OCI-LY1 (cell line): ENCODE data around the gene OR8G1.

Experiments used
- EZH2 ChIP-seq: fragments of 200-600 bp; sonication (generic), shearing (Covaris generic); IDR thresholded peaks from 2 replicates; pipeline ENCODE4 v1.8.0; 2017; ENCODE audit warnings: borderline replicate concordance, mixed run types, mild to moderate bottlenecking, antibody characterized with exemption, low read length, moderate library complexity, mixed read lengths
- TF ChIP-seq, protein P1 (sequence below): fragments of 200-600 bp; sonication (generic), shearing (Covaris generic); IDR thresholded peaks from 2 replicates; pipeline ENCODE4 v1.5.1; 2017; ENCODE audit warnings: mild to moderate bottlenecking, antibody characterized with exemption, low read length, moderate library complexity, mixed read lengths

DNA sequence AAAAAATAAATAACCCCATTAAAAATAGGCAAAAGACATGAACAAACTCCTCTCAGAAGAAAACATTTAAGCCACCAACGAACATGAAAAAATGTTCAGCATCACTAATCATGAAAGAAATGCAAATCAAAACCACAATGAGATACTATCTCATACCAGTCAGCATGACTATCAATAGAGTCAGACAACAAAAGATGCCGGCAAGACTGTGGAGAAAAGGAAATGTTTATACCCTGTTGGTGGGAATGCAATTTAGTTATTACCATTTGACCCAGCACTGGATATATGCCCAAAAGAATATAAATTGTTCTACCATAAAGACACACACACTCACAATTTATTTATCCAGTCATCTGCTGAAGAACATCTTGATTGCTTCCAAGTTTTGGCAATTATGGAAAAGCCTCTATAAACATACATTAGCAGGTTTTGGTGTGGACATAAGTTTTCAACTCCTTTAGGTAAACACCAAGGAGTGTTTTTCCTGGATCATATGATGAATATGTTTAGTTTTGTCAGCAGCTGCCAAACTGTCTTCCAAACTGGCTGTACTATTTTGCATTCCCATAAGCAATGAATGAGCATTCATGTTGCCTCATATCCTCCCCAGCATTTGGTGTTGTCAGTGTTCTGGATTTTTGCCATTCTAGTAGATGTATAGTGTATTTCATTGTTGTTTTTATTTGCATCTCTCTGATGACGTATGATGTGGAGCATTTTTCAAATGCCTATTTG is 44.9 kb downstream of the OR8G1 start:
- TF ChIP-seq, protein P1, sequence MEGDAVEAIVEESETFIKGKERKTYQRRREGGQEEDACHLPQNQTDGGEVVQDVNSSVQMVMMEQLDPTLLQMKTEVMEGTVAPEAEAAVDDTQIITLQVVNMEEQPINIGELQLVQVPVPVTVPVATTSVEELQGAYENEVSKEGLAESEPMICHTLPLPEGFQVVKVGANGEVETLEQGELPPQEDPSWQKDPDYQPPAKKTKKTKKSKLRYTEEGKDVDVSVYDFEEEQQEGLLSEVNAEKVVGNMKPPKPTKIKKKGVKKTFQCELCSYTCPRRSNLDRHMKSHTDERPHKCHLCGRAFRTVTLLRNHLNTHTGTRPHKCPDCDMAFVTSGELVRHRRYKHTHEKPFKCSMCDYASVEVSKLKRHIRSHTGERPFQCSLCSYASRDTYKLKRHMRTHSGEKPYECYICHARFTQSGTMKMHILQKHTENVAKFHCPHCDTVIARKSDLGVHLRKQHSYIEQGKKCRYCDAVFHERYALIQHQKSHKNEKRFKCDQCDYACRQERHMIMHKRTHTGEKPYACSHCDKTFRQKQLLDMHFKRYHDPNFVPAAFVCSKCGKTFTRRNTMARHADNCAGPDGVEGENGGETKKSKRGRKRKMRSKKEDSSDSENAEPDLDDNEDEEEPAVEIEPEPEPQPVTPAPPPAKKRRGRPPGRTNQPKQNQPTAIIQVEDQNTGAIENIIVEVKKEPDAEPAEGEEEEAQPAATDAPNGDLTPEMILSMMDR = no peak
- TF ChIP-seq EZH2 = no peak
